ENCODE data around the gene WDR7. TPM values are rescaled to one million over a fixed set of nuclear protein-coding genes. Genes with fewer than 3 reads are reported as not detected.

WDR7 gene
- total and polyA plus RNA-seq, 10 of the 15 experiments (the other 5 are each of a cell fraction or from before 2014, with no cell fraction given): 2.8 to 16.5 (median 11.7) TPM

DNA sequence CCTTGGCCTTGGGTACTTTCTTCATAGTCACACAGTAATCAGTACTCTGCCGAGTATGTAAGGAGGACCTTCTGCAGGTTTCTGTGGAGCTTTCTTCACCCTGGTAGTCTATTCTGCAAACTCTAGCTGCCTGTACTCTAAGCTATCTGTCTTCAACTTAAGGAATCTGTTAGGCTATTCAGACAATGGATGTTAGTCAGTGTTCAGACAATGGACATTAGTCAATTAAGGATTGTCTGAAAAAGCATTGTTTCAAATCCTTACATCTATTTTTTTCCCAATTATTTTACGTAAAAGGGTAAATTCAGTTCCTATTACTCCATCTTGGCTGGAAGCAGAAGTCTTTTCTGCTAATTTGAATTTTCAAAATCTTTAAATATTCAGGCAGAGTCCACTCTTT lies 75.7 kb downstream of the WDR7 start:
- WGBS (ENCODE audit: insufficient coverage, insufficient replicate concordance, low lambda C conversion rate, missing lambda C conversion rate): 100% methylated on average over 2 of the region's 2 CpGs
- H3K27ac ChIP-seq (ENCODE audit: control insufficient read depth, insufficient read depth): no peak overlapping the region
- no peak for ATAC-seq
- H3K4me2 ChIP-seq (ENCODE audit: control insufficient read depth, insufficient read depth): no peak overlapping the region
- H4K20me1 ChIP-seq (ENCODE audit: control insufficient read depth, insufficient read depth): no peaks in the 10 kb centered on the region
- ChIA-PET CTCF (no interaction called here), RAD21 (ENCODE audit: unreplicated experiment) (no interaction called here), POLR2A (no interaction called here), SMC1A (ENCODE audit: uncharacterized antibody, unreplicated experiment) (no interaction called here)
- no peaks in the 10 kb centered on the region for H3K4me1 ChIP-seq (ENCODE audit: control insufficient read depth, insufficient read depth, low read length)
- no peaks in the 10 kb centered on the region for H3K36me3 ChIP-seq (ENCODE audit: control insufficient read depth in 2 of 2, insufficient read depth in 2 of 2, low read length in 1 of 2)
- H2AFZ ChIP-seq (ENCODE audit: control insufficient read depth, low read depth, low read length): no peak overlapping the region
- H3K9ac ChIP-seq (ENCODE audit: control insufficient read depth, insufficient read depth, low read length): no peak overlapping the region
- FAIRE-seq: no peak
- no peaks in the 10 kb centered on the region for H3K79me2 ChIP-seq (ENCODE audit: control insufficient read depth, insufficient read depth, low read length)
- no peaks in the 10 kb centered on the region for H3K27me3 ChIP-seq (replicated peaks in 1 of 2; ENCODE audit: control insufficient read depth in 2 of 2, insufficient read depth in 2 of 2, low read length in 1 of 2)
- no peak for TF ChIP-seq PAX8 (IDR thresholded peaks at IDR 0.05)
- no peak for TF ChIP-seq STAT3 (IDR thresholded peaks at IDR 0.05; ENCODE audit: low read depth, low read length)
- TF ChIP-seq ZNF687 (IDR thresholded peaks at IDR 0.05): no peak
- DNase-seq (ENCODE audit: low read depth, low spot score): no peak
- intact Hi-C loops (cut with micrococcal nuclease; ENCODE audit: unreplicated experiment): no loop called here
- BruUV-seq (replicated peaks): no TSS peak
- in situ Hi-C loops (cut with MboI): no loop called here
- H3K9me3 ChIP-seq (replicated peaks; ENCODE audit: control insufficient read depth, insufficient read depth, low read length): no peaks in the 10 kb centered on the region; the same call in 2 of the 3 replicates
- H3K4me3 ChIP-seq: no peak overlapping the region

DNA sequence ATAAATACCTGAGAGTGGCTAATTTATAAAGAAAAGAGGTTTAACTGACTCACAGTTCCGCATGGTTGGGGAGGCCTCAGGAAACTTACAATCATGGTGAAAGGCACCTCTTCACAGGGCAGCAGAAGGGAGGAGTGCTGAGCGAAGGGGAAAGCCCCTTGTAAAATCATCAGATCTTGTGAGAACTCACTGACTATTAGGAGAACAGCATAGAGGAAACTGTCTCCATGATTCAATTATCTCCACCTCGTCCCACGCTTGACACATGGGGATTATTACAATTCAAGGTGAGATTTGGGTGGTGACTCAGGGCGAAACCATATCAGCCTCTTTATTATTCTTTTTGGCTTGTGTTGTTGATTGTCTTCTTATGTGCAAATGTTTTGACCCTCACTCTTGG lies 76.2 kb downstream of the WDR7 start:
- ATAC-seq: no peak
- Histone ChIP-seq H3K79me2 (ENCODE audit: control insufficient read depth, insufficient read depth, low read length) (no peaks in the 10 kb centered on the region), H2AFZ (ENCODE audit: control insufficient read depth, low read depth, low read length) (no peak overlapping the region), H3K9me3 (replicated peaks; ENCODE audit: control insufficient read depth, insufficient read depth, low read length) (no peaks in the 10 kb centered on the region; the same call in 2 of the 3 replicates), H3K9ac (ENCODE audit: control insufficient read depth, insufficient read depth, low read length) (no peak overlapping the region), H3K4me2 (ENCODE audit: control insufficient read depth, insufficient read depth) (no peak overlapping the region), H3K27ac (ENCODE audit: control insufficient read depth, insufficient read depth) (no peak overlapping the region), H4K20me1 (ENCODE audit: control insufficient read depth, insufficient read depth) (no peaks in the 10 kb centered on the region), H3K36me3 (ENCODE audit: control insufficient read depth in 2 of 2, insufficient read depth in 2 of 2, low read length in 1 of 2) (no peaks in the 10 kb centered on the region), H3K4me3 (no peak overlapping the region), H3K27me3 (replicated peaks in 1 of 2; ENCODE audit: control insufficient read depth in 2 of 2, insufficient read depth in 2 of 2, low read length in 1 of 2) (no peaks in the 10 kb centered on the region), H3K4me1 (ENCODE audit: control insufficient read depth, insufficient read depth, low read length) (no peaks in the 10 kb centered on the region)
- ChIA-PET CTCF (no interaction called here), SMC1A (ENCODE audit: uncharacterized antibody, unreplicated experiment) (no interaction called here), RAD21 (ENCODE audit: unreplicated experiment) (no interaction called here), POLR2A (no interaction called here)
- 92% methylated on average over 5 of the region's 5 CpGs for WGBS (ENCODE audit: insufficient coverage, insufficient replicate concordance, low lambda C conversion rate, missing lambda C conversion rate)
- intact Hi-C loops (cut with micrococcal nuclease; ENCODE audit: unreplicated experiment): no loop called here
- no peak for DNase-seq (ENCODE audit: low read depth, low spot score)
- in situ Hi-C loops (cut with MboI): no loop called here
- BruUV-seq (replicated peaks): no TSS peak
- FAIRE-seq: no peak
- TF ChIP-seq EZH2 (IDR thresholded peaks at IDR 0.05; ENCODE audit: borderline replicate concordance, control insufficient read depth, low read depth, low read length) (no peak), FOXK2 (IDR thresholded peaks at IDR 0.05) (no peak), MTA3 (IDR thresholded peaks at IDR 0.05; ENCODE audit: borderline replicate concordance, low read length) (no peak), NR2C1 (IDR thresholded peaks at IDR 0.05) (no peak), CREM (IDR thresholded peaks at IDR 0.05; ENCODE audit: low read depth) (no peak), SMC3 (IDR thresholded peaks at IDR 0.05; ENCODE audit: borderline replicate concordance, low read length) (no peak), ATF7 (IDR thresholded peaks at IDR 0.05; ENCODE audit: low read depth) (no peak), DPF2 (IDR thresholded peaks at IDR 0.05) (no peak), ZNF207 (IDR thresholded peaks at IDR 0.05; ENCODE audit: borderline replicate concordance) (no peak)
- TF ChIP-seq, protein P1, sequence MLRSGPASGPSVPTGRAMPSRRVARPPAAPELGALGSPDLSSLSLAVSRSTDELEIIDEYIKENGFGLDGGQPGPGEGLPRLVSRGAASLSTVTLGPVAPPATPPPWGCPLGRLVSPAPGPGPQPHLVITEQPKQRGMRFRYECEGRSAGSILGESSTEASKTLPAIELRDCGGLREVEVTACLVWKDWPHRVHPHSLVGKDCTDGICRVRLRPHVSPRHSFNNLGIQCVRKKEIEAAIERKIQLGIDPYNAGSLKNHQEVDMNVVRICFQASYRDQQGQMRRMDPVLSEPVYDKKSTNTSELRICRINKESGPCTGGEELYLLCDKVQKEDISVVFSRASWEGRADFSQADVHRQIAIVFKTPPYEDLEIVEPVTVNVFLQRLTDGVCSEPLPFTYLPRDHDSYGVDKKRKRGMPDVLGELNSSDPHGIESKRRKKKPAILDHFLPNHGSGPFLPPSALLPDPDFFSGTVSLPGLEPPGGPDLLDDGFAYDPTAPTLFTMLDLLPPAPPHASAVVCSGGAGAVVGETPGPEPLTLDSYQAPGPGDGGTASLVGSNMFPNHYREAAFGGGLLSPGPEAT (IDR thresholded peaks at IDR 0.05; ENCODE audit: low read depth): no peak
